Colonic mucosa (tissue), 4 donors: ENCODE results near the gene ADAMTS16. TPM values are rescaled to one million over a fixed set of nuclear protein-coding genes. Genes with fewer than 3 reads are reported as not detected.

Experiments used
- DNase-seq: peaks from one replicate; pipeline ENCODE4 v3.0.0-alpha.2; 2020
- H3K27ac ChIP-seq: fragments of 200-600 bp; one replicate; pipeline ENCODE4 v1.8.0; 2021
- H3K27me3 ChIP-seq: fragments of 200-600 bp; one replicate; pipeline ENCODE4 v1.8.0; 2021
- H3K36me3 ChIP-seq: fragments of 200-600 bp; one replicate; pipeline ENCODE4 v1.8.0; 2021
- H3K4me1 ChIP-seq: fragments of 200-600 bp; one replicate; pipeline ENCODE4 v1.8.0; 2021; ENCODE audit warnings: mild to moderate bottlenecking
- H3K4me3 ChIP-seq: fragments of 200-600 bp; one replicate; pipeline ENCODE4 v1.8.0; 2021
- H3K9ac ChIP-seq, 2 donors: one replicate each; pipeline ENCODE4 v1.7.0; 2013; ENCODE audit warnings: control low read depth in 2 of 2, low read depth in 2 of 2, low read length in 2 of 2
- H3K9me3 ChIP-seq: fragments of 200-600 bp; one replicate; pipeline ENCODE4 v1.8.0; 2021
- intact Hi-C: fragments of 100-400 bp; cut with DNase I; formaldehyde crosslinking; loops from one replicate; pipeline ENCODE4 v1.14.1; 2022
- total RNA-seq, 2 donors: library from RNA; stranded (reverse); fragmentation: NEBNext Ultra II Directional in 1 of 2; extraction: Animal tissue kit (Norgen Biotek cat#: 25700) in 1 of 2; gene quantifications; one replicate each; pipeline ENCODE4 v1.2.1, GENCODE V29; 2021
- TF ChIP-seq, protein P1 (sequence below): fragments of 200-600 bp; IDR thresholded peaks from one replicate; pipeline ENCODE4 v1.8.0; 2022; ENCODE audit warnings: antibody characterized with exemption, mild to moderate bottlenecking
- donor health status: healthy.
- donor health status: DM: no; HTN: no; CAD: no.
- donor health status: DM: no; HTN: no; CAD: no.

Gene ADAMTS16, protein sequence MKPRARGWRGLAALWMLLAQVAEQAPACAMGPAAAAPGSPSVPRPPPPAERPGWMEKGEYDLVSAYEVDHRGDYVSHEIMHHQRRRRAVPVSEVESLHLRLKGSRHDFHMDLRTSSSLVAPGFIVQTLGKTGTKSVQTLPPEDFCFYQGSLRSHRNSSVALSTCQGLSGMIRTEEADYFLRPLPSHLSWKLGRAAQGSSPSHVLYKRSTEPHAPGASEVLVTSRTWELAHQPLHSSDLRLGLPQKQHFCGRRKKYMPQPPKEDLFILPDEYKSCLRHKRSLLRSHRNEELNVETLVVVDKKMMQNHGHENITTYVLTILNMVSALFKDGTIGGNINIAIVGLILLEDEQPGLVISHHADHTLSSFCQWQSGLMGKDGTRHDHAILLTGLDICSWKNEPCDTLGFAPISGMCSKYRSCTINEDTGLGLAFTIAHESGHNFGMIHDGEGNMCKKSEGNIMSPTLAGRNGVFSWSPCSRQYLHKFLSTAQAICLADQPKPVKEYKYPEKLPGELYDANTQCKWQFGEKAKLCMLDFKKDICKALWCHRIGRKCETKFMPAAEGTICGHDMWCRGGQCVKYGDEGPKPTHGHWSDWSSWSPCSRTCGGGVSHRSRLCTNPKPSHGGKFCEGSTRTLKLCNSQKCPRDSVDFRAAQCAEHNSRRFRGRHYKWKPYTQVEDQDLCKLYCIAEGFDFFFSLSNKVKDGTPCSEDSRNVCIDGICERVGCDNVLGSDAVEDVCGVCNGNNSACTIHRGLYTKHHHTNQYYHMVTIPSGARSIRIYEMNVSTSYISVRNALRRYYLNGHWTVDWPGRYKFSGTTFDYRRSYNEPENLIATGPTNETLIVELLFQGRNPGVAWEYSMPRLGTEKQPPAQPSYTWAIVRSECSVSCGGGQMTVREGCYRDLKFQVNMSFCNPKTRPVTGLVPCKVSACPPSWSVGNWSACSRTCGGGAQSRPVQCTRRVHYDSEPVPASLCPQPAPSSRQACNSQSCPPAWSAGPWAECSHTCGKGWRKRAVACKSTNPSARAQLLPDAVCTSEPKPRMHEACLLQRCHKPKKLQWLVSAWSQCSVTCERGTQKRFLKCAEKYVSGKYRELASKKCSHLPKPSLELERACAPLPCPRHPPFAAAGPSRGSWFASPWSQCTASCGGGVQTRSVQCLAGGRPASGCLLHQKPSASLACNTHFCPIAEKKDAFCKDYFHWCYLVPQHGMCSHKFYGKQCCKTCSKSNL
- under 1 TPM in 1 of 2 donors, not detected in 1; 0.16 TPM for total RNA-seq

DNA sequence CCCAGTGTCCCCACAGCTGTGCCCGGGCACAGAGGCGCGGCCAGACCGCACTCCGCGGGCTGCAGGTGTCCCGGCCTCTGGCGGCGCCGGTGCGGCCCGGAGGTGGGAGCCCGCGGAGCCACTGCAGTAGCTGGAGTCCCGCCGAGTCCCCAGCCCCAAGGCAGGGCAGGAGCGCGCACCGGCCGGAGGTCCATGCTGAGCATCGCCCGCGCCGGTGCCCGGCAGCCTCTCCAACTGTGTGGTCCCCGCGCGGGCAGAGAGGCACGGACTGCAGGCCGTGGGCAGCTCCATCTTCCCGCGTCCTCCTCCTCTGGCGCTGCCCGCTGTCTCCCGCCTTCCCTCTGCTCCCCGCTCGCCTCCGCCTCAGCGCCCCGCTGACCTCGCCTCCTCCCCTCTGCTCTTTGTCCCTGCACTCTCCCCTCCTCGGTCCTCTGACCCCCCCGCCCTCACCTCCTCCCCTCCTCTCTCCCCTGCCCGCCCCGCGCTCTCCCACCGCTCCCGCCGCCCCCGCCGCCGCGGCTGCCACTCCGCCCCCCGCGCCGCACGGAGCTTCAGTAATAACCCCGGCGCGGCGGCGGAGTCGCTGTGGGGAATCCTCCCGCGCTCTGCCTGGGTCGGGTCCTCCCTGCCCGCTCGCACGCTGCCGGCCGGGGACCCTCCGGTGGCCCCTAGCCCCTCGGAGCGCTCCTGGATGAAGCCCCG is at the start of gene ADAMTS16:
TSS of gene ADAMTS16 (plus strand) at position 554 of the 702 bp plus-strand sequence. CDS start at position 692, 138 bp downstream.
- no peaks in the 10 kb centered on the region for H3K9me3 ChIP-seq
- no peak within 1 kb of the TSS for H3K27ac ChIP-seq
- no peak within 1 kb of the TSS for H3K9ac ChIP-seq
- no peaks in the 10 kb centered on the region for H3K36me3 ChIP-seq
- intact Hi-C loops, result loop anchor here (2.0 kb wide), 1 partner anchor 279 kb away; no protein-coding TSS in a partner anchor
- DNase-seq, result no peak
- H3K4me3 ChIP-seq, result no peak within 1 kb of the TSS
- peaks cover 17% of the 10 kb centered on the region for H3K27me3 ChIP-seq
- H3K4me1 ChIP-seq, result no peaks in the 10 kb centered on the region
- TF ChIP-seq, protein P1, sequence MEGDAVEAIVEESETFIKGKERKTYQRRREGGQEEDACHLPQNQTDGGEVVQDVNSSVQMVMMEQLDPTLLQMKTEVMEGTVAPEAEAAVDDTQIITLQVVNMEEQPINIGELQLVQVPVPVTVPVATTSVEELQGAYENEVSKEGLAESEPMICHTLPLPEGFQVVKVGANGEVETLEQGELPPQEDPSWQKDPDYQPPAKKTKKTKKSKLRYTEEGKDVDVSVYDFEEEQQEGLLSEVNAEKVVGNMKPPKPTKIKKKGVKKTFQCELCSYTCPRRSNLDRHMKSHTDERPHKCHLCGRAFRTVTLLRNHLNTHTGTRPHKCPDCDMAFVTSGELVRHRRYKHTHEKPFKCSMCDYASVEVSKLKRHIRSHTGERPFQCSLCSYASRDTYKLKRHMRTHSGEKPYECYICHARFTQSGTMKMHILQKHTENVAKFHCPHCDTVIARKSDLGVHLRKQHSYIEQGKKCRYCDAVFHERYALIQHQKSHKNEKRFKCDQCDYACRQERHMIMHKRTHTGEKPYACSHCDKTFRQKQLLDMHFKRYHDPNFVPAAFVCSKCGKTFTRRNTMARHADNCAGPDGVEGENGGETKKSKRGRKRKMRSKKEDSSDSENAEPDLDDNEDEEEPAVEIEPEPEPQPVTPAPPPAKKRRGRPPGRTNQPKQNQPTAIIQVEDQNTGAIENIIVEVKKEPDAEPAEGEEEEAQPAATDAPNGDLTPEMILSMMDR, result no peak

DNA sequence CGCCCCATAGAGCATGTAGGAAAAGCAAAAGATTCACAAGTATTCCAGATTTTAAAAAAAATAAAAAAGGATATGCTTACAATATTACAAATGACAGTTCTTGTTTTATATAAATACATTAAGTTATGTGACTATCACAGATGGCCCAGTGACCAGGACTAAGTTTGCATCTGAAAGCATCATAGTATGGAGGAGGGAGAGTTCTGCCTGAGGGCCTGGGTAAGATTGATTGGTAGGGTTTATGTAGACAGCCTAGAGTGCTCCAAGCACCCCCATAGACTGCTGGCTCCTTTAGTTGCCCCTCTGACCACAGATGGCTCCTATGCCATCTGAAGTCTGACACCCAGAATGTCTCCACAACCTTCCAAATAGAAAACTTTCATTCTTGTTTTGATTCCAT is 48.0 kb upstream of the ADAMTS16 start:
- TF ChIP-seq, protein P1, result no peak
- Histone ChIP-seq H3K27me3 (no peaks in the 10 kb centered on the region), H3K4me1 (no peaks in the 10 kb centered on the region), H3K36me3 (no peaks in the 10 kb centered on the region), H3K4me3 (no peak overlapping the region), H3K27ac (no peak overlapping the region), H3K9ac (no peak overlapping the region), H3K9me3 (no peaks in the 10 kb centered on the region)
- DNase-seq, result no peak
- intact Hi-C loops, result no loop called here

DNA sequence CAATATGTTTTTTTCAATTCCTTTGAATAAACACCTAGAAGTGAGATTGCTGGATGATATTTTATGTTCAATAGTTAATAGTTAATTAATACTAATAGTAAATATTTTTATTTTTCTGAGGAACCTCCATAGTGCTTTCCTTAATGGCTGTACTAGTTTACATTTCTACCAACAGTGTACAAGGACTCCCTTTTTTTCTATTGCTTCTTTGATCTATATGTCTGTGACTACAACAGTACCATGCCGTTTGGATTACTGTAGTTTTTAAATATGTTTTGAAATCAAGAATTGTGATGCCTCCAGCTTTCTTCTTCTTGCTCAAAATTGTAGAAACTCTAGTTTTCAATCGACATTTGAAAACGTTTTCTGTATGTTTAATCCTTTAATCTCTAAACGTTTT is 39.5 kb upstream of the ADAMTS16 start:
- no peak for DNase-seq
- no peaks in the 10 kb centered on the region for H3K4me1 ChIP-seq

DNA sequence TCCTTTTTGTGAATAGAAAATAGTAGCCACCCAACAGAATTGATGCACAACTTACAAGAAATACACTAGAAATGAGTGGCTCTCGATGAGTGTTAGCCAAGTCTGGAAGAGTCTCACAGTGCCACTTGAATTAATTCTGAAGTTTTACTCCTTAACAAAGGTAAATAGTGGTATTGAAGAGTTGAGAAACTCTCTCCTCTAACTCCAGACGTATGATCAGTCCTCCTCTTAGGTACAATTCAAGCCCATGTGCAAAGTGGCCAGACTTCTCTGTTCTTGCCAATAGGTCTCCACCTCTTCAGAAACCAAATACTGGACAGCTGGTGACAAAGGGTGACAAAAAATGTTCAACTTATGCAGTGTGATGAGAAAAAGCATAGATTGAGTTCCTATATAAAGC is 38.5 kb upstream of the ADAMTS16 start:
- no peak for DNase-seq
- TF ChIP-seq, protein P1, result no peak
- Histone ChIP-seq H3K27me3 (no peaks in the 10 kb centered on the region), H3K36me3 (no peaks in the 10 kb centered on the region), H3K9me3 (no peaks in the 10 kb centered on the region), H3K9ac (no peak overlapping the region), H3K27ac (no peak overlapping the region), H3K4me1 (no peaks in the 10 kb centered on the region), H3K4me3 (no peak overlapping the region)
- intact Hi-C loops, result no loop called here

More for the DNA sequence above, 39.5 kb upstream of the ADAMTS16 start:
- intact Hi-C loops, result no loop called here
- TF ChIP-seq, protein P1, result no peak
- Histone ChIP-seq H3K4me3 (no peak overlapping the region), H3K27ac (no peak overlapping the region), H3K36me3 (no peaks in the 10 kb centered on the region), H3K9ac (no peak overlapping the region), H3K27me3 (no peaks in the 10 kb centered on the region), H3K9me3 (no peaks in the 10 kb centered on the region)
